AG04449 (cell line): ENCODE data around the gene ENTPD5.

Source experiments
- CTCF ChIA-PET: fragments of 350-600 bp; formaldehyde crosslinking; extraction: SDS; loops from one replicate; lab custom pipeline; 2021; ENCODE audit warnings: antibody characterized with exemption; lab: Yijun Ruan, JAX
- POLR2A ChIA-PET: fragments of 400-600, 350-600 bp; formaldehyde crosslinking; extraction: SDS; loops from one replicate; lab custom pipeline; 2020; ENCODE audit warnings: antibody characterized with exemption, inconsistent platforms; lab: Yijun Ruan, JAX
- DNase-seq: peaks from one replicate; pipeline ENCODE4 v3.0.0-alpha.2; 2010; ENCODE audit warnings: low read depth, low spot score
- H3K4me3 ChIP-seq: 2 replicates; pipeline ENCODE4 v1.5.1; 2011; ENCODE audit warnings: low read depth, mild to moderate bottlenecking, control low read depth, low read length
- CTCF ChIP-seq: IDR thresholded peaks from one replicate; pipeline ENCODE4 v1.5.1; 2011; ENCODE audit warnings: mild to moderate bottlenecking, moderate library complexity, low read length, control low read depth, inconsistent platforms; ENCODE audit not compliant: insufficient read depth; ENCODE audit errors: missing control alignments

The ENTPD5 gene

DNA sequence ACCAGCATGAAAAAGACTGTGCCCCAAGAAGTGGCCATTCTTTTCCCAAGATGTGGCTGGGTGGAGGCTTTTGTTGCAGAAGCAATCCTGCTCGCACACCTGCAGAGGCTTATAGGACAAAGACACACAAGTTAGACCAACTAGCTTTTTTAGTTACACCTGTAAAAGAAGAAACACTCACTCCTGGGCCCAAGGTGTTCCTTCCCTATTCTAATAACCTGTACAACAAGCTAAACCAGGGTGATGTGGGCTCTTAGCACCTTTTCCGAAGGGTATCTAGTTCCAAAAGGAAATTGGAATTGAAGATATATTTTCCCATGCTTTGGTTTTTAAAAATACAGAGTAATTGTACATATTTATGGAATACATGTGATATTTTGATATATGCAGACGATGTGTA, 31.0 kb downstream of the ENTPD5 start:
- no peak overlapping the region for H3K4me3 ChIP-seq
- no peak for DNase-seq
- TF ChIP-seq CTCF: no peak
- ChIA-PET CTCF (no interaction called here), POLR2A (no interaction called here)

GRCh38 chr14:73977896-73978295, 41.2 kb downstream of the ENTPD5 start:
- no peak overlapping the region for H3K4me3 ChIP-seq
- DNase-seq: peak; percentile 23
- ChIA-PET POLR2A (no interaction called here), CTCF (interaction anchor here (1.2 kb wide), 1 partner anchor 33 kb away, joined by 4 read pairs; no protein-coding TSS in a partner anchor)
- TF ChIP-seq CTCF: no peak

DNA sequence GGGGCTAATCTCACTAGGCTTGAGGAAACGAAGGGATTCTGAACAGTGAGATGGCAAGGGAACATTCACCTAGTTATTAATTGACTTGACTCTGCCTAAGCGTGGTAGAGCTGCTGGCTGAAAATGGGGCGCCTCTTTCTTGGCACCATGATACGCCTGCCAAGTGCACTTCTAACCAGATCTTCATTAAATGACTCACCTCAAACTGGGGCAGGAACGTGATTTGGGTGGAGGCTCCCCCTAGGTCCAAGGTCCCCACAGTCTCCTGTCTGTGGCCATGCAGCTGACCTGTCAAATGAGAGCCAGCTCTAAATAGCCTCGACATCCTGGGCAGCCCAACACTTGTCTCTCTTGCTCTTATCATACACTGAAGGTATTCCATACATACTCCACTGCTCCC, 43.0 kb downstream of the ENTPD5 start:
- CTCF ChIA-PET: no interaction called here
- TF ChIP-seq CTCF: no peak

DNA sequence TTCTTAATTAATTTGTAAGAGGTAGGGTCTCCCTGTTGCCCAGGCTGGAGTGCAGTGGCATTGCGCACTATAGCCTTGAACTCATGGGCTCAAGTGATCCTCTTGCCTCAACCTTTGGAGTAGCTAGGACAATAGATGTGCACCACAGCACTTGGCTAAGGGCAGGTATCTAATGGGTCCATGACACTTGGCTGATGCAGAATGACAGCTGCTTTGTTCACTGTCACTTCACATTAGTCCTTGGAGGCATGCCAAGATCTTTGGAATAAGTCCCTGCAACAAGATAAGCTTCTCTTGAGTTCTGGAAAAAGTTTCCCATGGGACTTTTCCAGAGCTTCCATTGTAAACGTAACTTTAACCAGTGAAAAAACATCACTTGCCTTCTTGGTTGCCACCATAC, 45.6 kb downstream of the ENTPD5 start:
- CTCF ChIA-PET: no interaction called here
- POLR2A ChIA-PET: no interaction called here
- TF ChIP-seq CTCF: no peak

More for the DNA sequence above, 43.0 kb downstream of the ENTPD5 start:
- H3K4me3 ChIP-seq: no peak overlapping the region
- POLR2A ChIA-PET: no interaction called here
- no peak for DNase-seq

GRCh38 chr14:73968885-73969284, 50.2 kb downstream of the ENTPD5 start:
- CTCF ChIA-PET: interaction anchor here (1.9 kb wide), 1 partner anchor 38 kb away, joined by 4 read pairs; no protein-coding TSS in a partner anchor
- POLR2A ChIA-PET: no interaction called here
- H3K4me3 ChIP-seq: no peak overlapping the region
- DNase-seq: no peak
- TF ChIP-seq CTCF: no peak

More for the DNA sequence above, 45.6 kb downstream of the ENTPD5 start:
- no peak overlapping the region for H3K4me3 ChIP-seq
- no peak for DNase-seq

GRCh38 chr14:73965216-73965615, 53.9 kb downstream of the ENTPD5 start:
- ChIA-PET POLR2A (no interaction called here), CTCF (interaction anchor here (0.6 kb wide), 1 partner anchor 109 kb away, joined by 5 read pairs; no protein-coding TSS in a partner anchor)
- no peak for DNase-seq
- no peak for TF ChIP-seq CTCF
- no peak overlapping the region for H3K4me3 ChIP-seq
